OCI-LY1 (cell line): ENCODE results near the gene SSBP4.

ENCODE experiments used
- H2AFZ ChIP-seq: fragments of 200-600 bp; sonication (generic), shearing (Covaris generic); 2 replicates; pipeline ENCODE4 v1.6.0; 2014; ENCODE audit warnings: antibody characterized with exemption, mild to moderate bottlenecking, low read length
- H3F3A ChIP-seq: fragments of 200-600 bp; sonication (generic), shearing (Covaris generic); 2 replicates; pipeline ENCODE4 v1.6.0; 2014; ENCODE audit warnings: mild to moderate bottlenecking, antibody characterized with exemption, low read length, moderate library complexity; ENCODE audit not compliant: insufficient read depth
- H3K27ac ChIP-seq: fragments of 200-600 bp; sonication (generic); 2 replicates; pipeline ENCODE4 v1.5.1; 2014; ENCODE audit warnings: low read length, mixed run types, mild to moderate bottlenecking, low read depth; ENCODE audit not compliant: poor library complexity, severe bottlenecking
- H3K27me3 ChIP-seq: fragments of 200-600 bp; sonication (generic); 2 replicates; pipeline ENCODE4 v1.6.0; 2014; ENCODE audit warnings: antibody characterized with exemption, mild to moderate bottlenecking, low read length, moderate library complexity; ENCODE audit not compliant: insufficient read depth
- H3K36me3 ChIP-seq: fragments of 200-600 bp; sonication (generic); 2 replicates; pipeline ENCODE4 v1.6.1; 2014; ENCODE audit warnings: mild to moderate bottlenecking, antibody characterized with exemption, low read length, moderate library complexity, mixed read lengths; ENCODE audit not compliant: insufficient read depth
- H3K4me1 ChIP-seq: fragments of 200-600 bp; sonication (generic); 2 replicates; pipeline ENCODE4 v1.5.1; 2014; ENCODE audit warnings: mild to moderate bottlenecking, low read length, moderate library complexity; ENCODE audit not compliant: insufficient read depth, severe bottlenecking
- H3K4me2 ChIP-seq: fragments of 200-600 bp; sonication (generic), shearing (Covaris generic); 2 replicates; pipeline ENCODE4 v1.6.1; 2014; ENCODE audit warnings: low read length
- H3K4me3 ChIP-seq: fragments of 200-600 bp; sonication (generic); 2 replicates; pipeline ENCODE4 v1.5.1; 2014; ENCODE audit warnings: low read length, low read depth, mild to moderate bottlenecking, mixed read lengths; ENCODE audit not compliant: poor library complexity, severe bottlenecking
- H3K79me2 ChIP-seq: fragments of 200-600 bp; shearing (Covaris generic); 2 replicates; pipeline ENCODE4 v1.6.1; 2016; ENCODE audit warnings: mixed run types, low read length, mixed read lengths; ENCODE audit not compliant: insufficient read depth
- H3K9ac ChIP-seq: fragments of 200-600 bp; sonication (generic), shearing (Covaris generic); 2 replicates; pipeline ENCODE4 v1.6.1; 2014; ENCODE audit warnings: mild to moderate bottlenecking, low read length, mixed read lengths
- H3K9me2 ChIP-seq: fragments of 200-600 bp; sonication (generic), shearing (Covaris generic); 2 replicates; pipeline ENCODE4 v1.6.1; 2014; ENCODE audit warnings: low read depth, mild to moderate bottlenecking, low read length, mixed read lengths
- H3K9me3 ChIP-seq: fragments of 200-600 bp; shearing (Covaris generic); 2 replicates; pipeline ENCODE4 v1.6.1; 2014; ENCODE audit warnings: low read length, mixed read lengths
- H4K20me1 ChIP-seq: fragments of 200-600 bp; sonication (generic), shearing (Covaris generic); 2 replicates; pipeline ENCODE4 v1.6.0; 2016; ENCODE audit warnings: mild to moderate bottlenecking, low read length; ENCODE audit not compliant: insufficient read depth
- EZH2 ChIP-seq: fragments of 200-600 bp; sonication (generic), shearing (Covaris generic); IDR thresholded peaks from 2 replicates; pipeline ENCODE4 v1.8.0; 2017; ENCODE audit warnings: borderline replicate concordance, mixed run types, mild to moderate bottlenecking, antibody characterized with exemption, low read length, moderate library complexity, mixed read lengths
- TF ChIP-seq, protein P1 (sequence below): fragments of 200-600 bp; sonication (generic), shearing (Covaris generic); IDR thresholded peaks from 2 replicates; pipeline ENCODE4 v1.5.1; 2017; ENCODE audit warnings: mild to moderate bottlenecking, antibody characterized with exemption, low read length, moderate library complexity, mixed read lengths

Gene SSBP4

DNA sequence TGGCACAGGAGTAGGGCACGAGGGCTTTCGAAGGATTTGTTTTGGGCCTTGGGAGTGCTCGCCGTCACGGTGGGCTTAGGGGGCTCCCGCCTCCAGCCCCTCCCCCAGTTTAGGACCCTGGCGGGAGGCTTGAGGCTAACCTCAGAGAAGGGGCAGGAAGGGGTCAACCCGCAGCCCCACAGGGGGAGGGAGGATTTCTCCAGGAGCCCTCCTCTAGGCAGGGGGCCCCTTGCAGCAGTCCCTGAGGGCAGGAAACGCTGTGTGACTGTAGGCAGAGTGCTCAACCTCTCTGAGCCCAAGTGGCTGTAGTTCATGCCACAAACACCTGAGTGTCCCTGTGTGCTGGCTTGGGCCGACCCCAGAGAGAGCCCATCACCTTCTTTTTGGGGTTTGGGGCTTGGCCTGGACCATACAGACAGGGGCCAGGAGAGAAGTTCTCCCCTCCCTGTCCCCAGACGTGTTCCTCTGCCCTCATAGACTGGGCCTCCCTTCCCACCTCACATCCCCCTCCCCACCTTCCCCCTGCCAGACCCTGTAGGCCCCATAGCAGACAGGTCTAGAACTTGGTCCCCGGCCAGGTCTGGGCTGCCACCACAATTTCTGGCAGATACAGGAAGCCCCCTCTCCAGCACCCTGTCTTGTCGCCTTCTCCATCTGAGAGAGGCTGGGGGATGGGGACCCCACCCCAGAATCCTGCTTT lies 10.7 kb downstream of the SSBP4 start:
- H3K4me2 ChIP-seq: peak overlapping the region; percentile 66
- no peaks in the 10 kb centered on the region for H3K9me3 ChIP-seq
- peak overlapping the region; percentile 52 for H3K4me3 ChIP-seq
- H3K9ac ChIP-seq: no peak overlapping the region
- no peaks in the 10 kb centered on the region; the same call in 1 of the 2 replicates for H3K27me3 ChIP-seq
- no peaks in the 10 kb centered on the region for H3K9me2 ChIP-seq
- H3K27ac ChIP-seq: no peak overlapping the region
- H3K79me2 ChIP-seq: no peaks in the 10 kb centered on the region
- H3F3A ChIP-seq: no peaks in the 10 kb centered on the region
- TF ChIP-seq EZH2: no peak
- TF ChIP-seq, protein P1, sequence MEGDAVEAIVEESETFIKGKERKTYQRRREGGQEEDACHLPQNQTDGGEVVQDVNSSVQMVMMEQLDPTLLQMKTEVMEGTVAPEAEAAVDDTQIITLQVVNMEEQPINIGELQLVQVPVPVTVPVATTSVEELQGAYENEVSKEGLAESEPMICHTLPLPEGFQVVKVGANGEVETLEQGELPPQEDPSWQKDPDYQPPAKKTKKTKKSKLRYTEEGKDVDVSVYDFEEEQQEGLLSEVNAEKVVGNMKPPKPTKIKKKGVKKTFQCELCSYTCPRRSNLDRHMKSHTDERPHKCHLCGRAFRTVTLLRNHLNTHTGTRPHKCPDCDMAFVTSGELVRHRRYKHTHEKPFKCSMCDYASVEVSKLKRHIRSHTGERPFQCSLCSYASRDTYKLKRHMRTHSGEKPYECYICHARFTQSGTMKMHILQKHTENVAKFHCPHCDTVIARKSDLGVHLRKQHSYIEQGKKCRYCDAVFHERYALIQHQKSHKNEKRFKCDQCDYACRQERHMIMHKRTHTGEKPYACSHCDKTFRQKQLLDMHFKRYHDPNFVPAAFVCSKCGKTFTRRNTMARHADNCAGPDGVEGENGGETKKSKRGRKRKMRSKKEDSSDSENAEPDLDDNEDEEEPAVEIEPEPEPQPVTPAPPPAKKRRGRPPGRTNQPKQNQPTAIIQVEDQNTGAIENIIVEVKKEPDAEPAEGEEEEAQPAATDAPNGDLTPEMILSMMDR: no peak
- H2AFZ ChIP-seq: no peak overlapping the region
- peaks cover 24% of the 10 kb centered on the region for H3K4me1 ChIP-seq
- no peaks in the 10 kb centered on the region for H3K36me3 ChIP-seq
- H4K20me1 ChIP-seq: no peaks in the 10 kb centered on the region

DNA sequence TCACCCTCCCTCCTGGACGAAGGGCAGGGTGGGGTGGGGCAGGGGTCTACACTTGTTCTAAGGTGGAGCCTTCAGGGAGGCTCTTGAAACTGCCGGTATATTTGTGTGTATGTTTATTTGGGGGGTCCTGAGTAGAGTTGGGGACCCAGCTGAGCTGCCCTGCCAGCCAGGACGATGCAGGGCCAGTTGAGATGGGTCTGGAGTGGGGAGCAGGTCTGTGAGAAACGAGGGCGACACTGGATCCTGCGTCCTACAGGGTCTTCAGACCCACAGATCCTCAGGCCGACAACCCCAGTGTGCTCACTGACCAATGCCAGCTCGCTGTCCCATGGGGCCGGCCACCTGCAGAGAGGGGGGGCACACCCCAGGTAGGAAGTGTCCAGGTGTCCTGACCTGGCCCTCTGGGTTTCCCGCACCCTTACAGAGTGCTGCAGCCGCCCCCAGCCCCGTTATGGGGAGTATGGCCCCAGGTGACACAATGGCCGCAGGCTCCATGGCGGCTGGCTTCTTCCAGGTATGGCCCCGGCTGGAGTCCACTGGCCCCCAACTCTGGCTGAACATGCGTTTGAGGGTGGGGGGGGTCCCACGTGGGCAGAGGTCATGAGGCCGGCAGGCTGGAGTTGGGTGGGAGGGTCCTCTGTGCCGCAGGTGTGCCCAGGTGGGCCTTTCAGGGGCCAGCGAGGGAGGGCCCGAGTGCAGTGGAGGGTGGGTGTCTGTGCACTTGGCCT lies 11.4 kb downstream of the SSBP4 start:
- Histone ChIP-seq H3F3A (no peaks in the 10 kb centered on the region), H3K9ac (no peak overlapping the region), H3K4me2 (no peak overlapping the region), H3K79me2 (no peaks in the 10 kb centered on the region), H3K9me2 (no peaks in the 10 kb centered on the region), H3K27me3 (no peaks in the 10 kb centered on the region; the same call in 1 of the 2 replicates), H3K9me3 (no peaks in the 10 kb centered on the region), H3K36me3 (no peaks in the 10 kb centered on the region), H4K20me1 (no peaks in the 10 kb centered on the region), H3K4me1 (peaks cover 24% of the 10 kb centered on the region), H3K4me3 (no peak overlapping the region), H3K27ac (no peak overlapping the region), H2AFZ (no peak overlapping the region)
- TF ChIP-seq, protein P1: no peak

DNA sequence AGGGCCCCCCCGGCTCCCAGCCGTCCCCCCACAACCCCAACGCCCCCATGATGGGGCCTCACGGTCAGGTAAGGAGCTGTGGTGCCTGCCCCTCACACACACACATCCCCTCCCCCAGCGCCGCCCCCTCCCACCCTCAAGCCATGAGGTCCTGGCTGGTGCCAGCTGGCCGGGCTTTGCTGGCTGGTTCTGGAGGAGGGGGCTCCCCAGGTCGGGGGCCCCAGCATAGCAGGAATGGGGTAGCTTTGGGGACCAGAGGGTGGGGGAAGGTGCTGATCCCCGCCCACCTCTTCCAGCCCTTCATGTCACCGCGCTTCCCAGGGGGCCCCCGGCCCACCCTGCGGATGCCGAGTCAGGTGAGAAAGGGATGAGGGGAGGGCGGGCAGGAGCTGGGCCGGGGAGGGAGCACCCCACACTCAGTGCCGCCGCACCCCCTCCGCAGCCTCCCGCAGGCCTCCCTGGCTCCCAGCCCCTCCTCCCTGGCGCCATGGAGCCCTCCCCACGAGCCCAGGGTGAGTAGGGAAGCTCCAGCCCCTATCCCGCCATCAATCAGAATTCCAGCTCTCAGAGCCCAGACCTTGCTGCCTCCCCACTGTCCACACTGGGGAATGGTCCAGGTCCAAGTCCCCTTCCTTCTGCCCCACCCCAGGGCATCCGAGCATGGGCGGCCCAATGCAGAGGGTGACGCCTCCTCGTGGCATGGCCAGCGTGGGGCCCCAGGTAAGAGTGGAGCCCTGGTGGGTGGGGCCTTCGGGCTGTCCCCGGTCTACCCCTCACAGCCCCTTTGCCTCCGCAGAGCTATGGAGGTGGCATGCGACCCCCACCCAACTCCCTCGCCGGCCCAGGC lies 12.4 kb downstream of the SSBP4 start:
- Histone ChIP-seq H3K27ac (no peak overlapping the region), H3K4me3 (no peak overlapping the region), H3K9me3 (no peaks in the 10 kb centered on the region), H3K9me2 (no peaks in the 10 kb centered on the region), H4K20me1 (no peaks in the 10 kb centered on the region), H3K4me1 (peaks cover 26% of the 10 kb centered on the region), H3K9ac (no peak overlapping the region), H3K27me3 (no peaks in the 10 kb centered on the region; the same call in 1 of the 2 replicates), H3K36me3 (no peaks in the 10 kb centered on the region), H3F3A (no peaks in the 10 kb centered on the region), H3K4me2 (no peak overlapping the region), H2AFZ (no peak overlapping the region), H3K79me2 (no peaks in the 10 kb centered on the region)
- TF ChIP-seq EZH2: no peak
- TF ChIP-seq, protein P1: no peak
